CD14-positive monocyte (primary cell): ENCODE data around the gene VPS16. TPM values are rescaled to one million over a fixed set of nuclear protein-coding genes. Genes with fewer than 3 reads are reported as not detected.

Experiments
- DNase-seq, 3 donors: peaks; one replicate each; pipeline ENCODE4 v3.0.0-alpha.2; 2011 to 2022
- H2AFZ ChIP-seq: 2 replicates; pipeline ENCODE4 v1.6.0; 2012; ENCODE audit warnings: mild to moderate bottlenecking, low read depth, low read length, inconsistent platforms; ENCODE audit not compliant: insufficient read depth, poor library complexity, severe bottlenecking
- H3K27ac ChIP-seq, 2 donors: 1 replicate in 1 of 2; 2 replicates in 1 of 2; pipeline ENCODE4 v1.5.1; 2012 to 2013; ENCODE audit warnings: low read length in 2 of 2, control low read depth in 1 of 2, inconsistent platforms in 1 of 2, low read depth in 1 of 2, mild to moderate bottlenecking in 1 of 2
- H3K27me3 ChIP-seq, 2 donors: one replicate each; pipeline versions ENCODE4 v1.6.0 to v1.6.1; 2011 to 2013; ENCODE audit warnings: low read length in 2 of 2; ENCODE audit not compliant: control insufficient read depth in 2 of 2, insufficient read depth in 2 of 2
- H3K36me3 ChIP-seq, 2 donors: replicated peaks in 1 of 2; 1 replicate in 1 of 2; 2 replicates in 1 of 2; pipeline versions ENCODE4 v1.5.1 to v1.6.1; 2012 to 2013; ENCODE audit warnings: low read length in 2 of 2, control low read depth in 1 of 2, inconsistent platforms in 1 of 2, mild to moderate bottlenecking in 1 of 2; ENCODE audit not compliant: insufficient read depth in 2 of 2, control insufficient read depth in 1 of 2
- H3K4me1 ChIP-seq, 2 donors: 1 replicate in 1 of 2; 2 replicates in 1 of 2; pipeline versions ENCODE4 v1.5.1 to v1.6.1; 2012 to 2013; ENCODE audit warnings: low read length in 2 of 2, control low read depth in 1 of 2, inconsistent platforms in 1 of 2, mild to moderate bottlenecking in 1 of 2, moderate library complexity in 1 of 2; ENCODE audit not compliant: insufficient read depth in 2 of 2, control insufficient read depth in 1 of 2
- H3K4me2 ChIP-seq: replicated peaks from 2 replicates; pipeline ENCODE3; 2012; ENCODE audit warnings: low read length, moderate library complexity, mild to moderate bottlenecking; ENCODE audit not compliant: poor library complexity, severe bottlenecking; ENCODE audit errors: extremely low read depth
- H3K4me3 ChIP-seq, 3 experiments: fragments of 200-600 bp in 1 of 3; sonication (generic) in 1 of 3; replicated peaks in 1 of 3; 1 replicate in 2 of 3; 2 replicates in 1 of 3; pipeline ENCODE4 v1.5.1; 2011 to 2013; ENCODE audit warnings: low read length in 3 of 3, mild to moderate bottlenecking in 3 of 3, control low read depth in 2 of 3, low read depth in 2 of 3, inconsistent platforms in 1 of 3, moderate library complexity in 1 of 3
- H3K79me2 ChIP-seq: 2 replicates; pipeline ENCODE4 v1.6.0; 2012; ENCODE audit warnings: mild to moderate bottlenecking, control low read depth, inconsistent platforms, low read length, moderate library complexity; ENCODE audit not compliant: insufficient read depth
- H3K9ac ChIP-seq: 2 replicates; pipeline ENCODE4 v1.6.0; 2017; ENCODE audit warnings: low read length, mild to moderate bottlenecking; ENCODE audit not compliant: insufficient read depth, poor library complexity, severe bottlenecking
- H3K9me3 ChIP-seq, 2 donors: replicated peaks in 1 of 2; 1 replicate in 1 of 2; 2 replicates in 1 of 2; pipeline versions ENCODE4 v1.5.1 to v1.6.1; 2012 to 2013; ENCODE audit warnings: low read length in 2 of 2, control low read depth in 1 of 2; ENCODE audit not compliant: control insufficient read depth in 1 of 2, insufficient read depth in 1 of 2
- H4K20me1 ChIP-seq: 2 replicates; pipeline ENCODE4 v1.6.0; 2012; ENCODE audit warnings: mild to moderate bottlenecking, low read length, control low read depth, moderate library complexity; ENCODE audit not compliant: insufficient read depth
- H3K27ac Mint-ChIP-seq, 7 donors: one replicate each; pipeline ENCODE4 v1.8.0; 2020; ENCODE audit warnings: mild to moderate bottlenecking in 7 of 7, mixed read lengths in 7 of 7, moderate library complexity in 6 of 7, inconsistent platforms in 2 of 7
- H3K27me3 Mint-ChIP-seq, 3 donors: one replicate each; pipeline ENCODE4 v1.8.0; 2021 to 2022; ENCODE audit warnings: low read depth in 3 of 3, mild to moderate bottlenecking in 3 of 3, mixed read lengths in 3 of 3, moderate library complexity in 3 of 3, inconsistent platforms in 1 of 3
- H3K36me3 Mint-ChIP-seq, 2 donors: one replicate each; pipeline ENCODE4 v1.8.0; 2020; ENCODE audit warnings: mixed read lengths in 2 of 2, inconsistent platforms in 1 of 2, mild to moderate bottlenecking in 1 of 2
- H3K4me1 Mint-ChIP-seq: one replicate; pipeline ENCODE4 v1.8.0; 2020; ENCODE audit warnings: mild to moderate bottlenecking, mixed read lengths
- H3K4me3 Mint-ChIP-seq, 2 donors: one replicate each; pipeline ENCODE4 v1.8.0; 2020; ENCODE audit warnings: mild to moderate bottlenecking in 2 of 2, mixed read lengths in 2 of 2, moderate library complexity in 1 of 2
- H3K9me3 Mint-ChIP-seq, 7 donors: one replicate each; pipeline ENCODE4 v1.8.0; 2020 to 2022; ENCODE audit warnings: mixed read lengths in 7 of 7, mild to moderate bottlenecking in 6 of 7, moderate library complexity in 6 of 7, inconsistent platforms in 2 of 7
- CTCF ChIP-seq: fragments of 200-600 bp; IDR thresholded peaks from one replicate; pipeline ENCODE4 v1.8.0; 2022; ENCODE audit warnings: antibody characterized with exemption, mild to moderate bottlenecking
- WGBS: methylation state at CpG from one replicate; pipeline ENCODE4 v1.1.5; 2013; ENCODE audit warnings: missing lambda C conversion rate; ENCODE audit not compliant: insufficient coverage; 5-methylcytosine and 5-hydroxymethylcytosine counted together
- intact Hi-C, 2 donors: fragments of 100-400 bp; cut with micrococcal nuclease; formaldehyde crosslinking; loops; one replicate each; pipeline versions ENCODE4 v1.15.0 to v1.15.1; 2023
- polyA plus RNA-seq, 3 donors: library from polyadenylated mRNA; depleted of rRNA in 1 of 3; unstranded in 2 of 3; stranded (reverse) in 1 of 3; fragments of 300-500 nt in 2 of 3; fragments of >200 nt in 1 of 3; fragmentation: Illumina TruSeq in 2 of 3; gene quantifications; 1 replicate in 2 of 3; 2 replicates in 1 of 3; pipeline ENCODE4 v1.2.3, GENCODE V29; 2012 to 2021

The VPS16 gene
- polyA plus RNA-seq, 3 donors, result 33.3 to 87.0 (median 34.5) TPM

- no peak overlapping the region for H3K9ac ChIP-seq
- peaks cover 36% of the 10 kb centered on the region for H3K79me2 ChIP-seq
- Mint-ChIP-seq H3K27me3 (no peaks in the 10 kb centered on the region), H3K4me1 (peaks cover 10% of the 10 kb centered on the region), H3K27ac (no peak overlapping the region), H3K9me3 (no peaks in the 10 kb centered on the region), H3K36me3 (peaks cover 2 to 3% of the 10 kb centered on the region in 2 donors), H3K4me3 (no peak overlapping the region)
- DNase-seq, result no peak
- H2AFZ ChIP-seq, result no peak overlapping the region
- no peaks in the 10 kb centered on the region for H3K9me3 ChIP-seq
- no peaks in the 10 kb centered on the region for H3K36me3 ChIP-seq
- no peak overlapping the region for H3K4me3 ChIP-seq
- WGBS, result no CpG with 5 or more reads among the region's 2 CpGs
- H3K27ac ChIP-seq, result no peak overlapping the region
- H3K4me1 ChIP-seq, result no peaks in the 10 kb centered on the region
- H4K20me1 ChIP-seq, result peaks cover 15% of the 10 kb centered on the region
- intact Hi-C loops, result no loop called here
- TF ChIP-seq CTCF, result no peak
- no peak overlapping the region for H3K4me2 ChIP-seq
- no peaks in the 10 kb centered on the region for H3K27me3 ChIP-seq
Measured at GRCh38 chr20:2909953-2910352, 69.4 kb downstream of the VPS16 start.

GRCh38 chr20:2911200-2911599 is 70.7 kb downstream of the VPS16 start:
- no peak overlapping the region for H3K9ac ChIP-seq
- no peak for TF ChIP-seq CTCF
- peaks cover 12% of the 10 kb centered on the region for H4K20me1 ChIP-seq
- Mint-ChIP-seq H3K4me3 (no peak overlapping the region), H3K27ac (peak overlapping the region in 1 of 7 donors; percentile 2), H3K27me3 (no peaks in the 10 kb centered on the region), H3K4me1 (peaks cover 16% of the 10 kb centered on the region), H3K9me3 (no peaks in the 10 kb centered on the region), H3K36me3 (peaks cover 2 to 3% of the 10 kb centered on the region in 2 donors)
- no peaks in the 10 kb centered on the region for H3K36me3 ChIP-seq
- H3K79me2 ChIP-seq, result peaks cover 36% of the 10 kb centered on the region
- no peaks in the 10 kb centered on the region for H3K9me3 ChIP-seq
- H3K27me3 ChIP-seq, result no peaks in the 10 kb centered on the region
- H2AFZ ChIP-seq, result no peak overlapping the region
- intact Hi-C loops, result no loop called here
- H3K4me2 ChIP-seq, result no peak overlapping the region
- H3K4me3 ChIP-seq, result no peak overlapping the region
- no peak overlapping the region for H3K27ac ChIP-seq
- DNase-seq, result no peak
- peaks cover 7% of the 10 kb centered on the region in 2 donors for H3K4me1 ChIP-seq
